ENCODE data around the gene MCUR1. TPM values are rescaled to one million over a fixed set of nuclear protein-coding genes. Genes with fewer than 3 reads are reported as not detected.

The MCUR1 gene
- total RNA-seq, 1 experiment from 2014 or later = 35.4 TPM

GRCh38 chr6:13838616-13839015 lies 24.3 kb upstream of the MCUR1 start:
- H3K27ac ChIP-seq (ENCODE audit: insufficient read length, low read depth, low read length) = no peak overlapping the region
- no peak overlapping the region for H2BK5ac ChIP-seq (ENCODE audit: insufficient read length, low read length)
- no peak overlapping the region for H4K8ac ChIP-seq (replicated peaks; ENCODE audit: insufficient read length, low read depth, low read length)
- no peak for DNase-seq
- H2BK120ac ChIP-seq (ENCODE audit: low read depth, low read length, poor library complexity, severe bottlenecking) = no peak overlapping the region
- no peak overlapping the region for H2AK5ac ChIP-seq (ENCODE audit: insufficient read length, low read length)
- no peak overlapping the region for H2BK15ac ChIP-seq (ENCODE audit: low read depth, low read length)
- Mint-ChIP-seq H3K27ac (no peak overlapping the region), H3K9me3 (peaks cover 0 to 5% of the 10 kb centered on the region in 2 experiments; a peak in 1 of 5 replicates), H3K4me3 (no peak overlapping the region), H3K27me3 (ENCODE audit: low read depth) (peaks cover 2% of the 10 kb centered on the region; the same call in 1 of the 2 replicates), H3K36me3 (ENCODE audit: insufficient read depth in 1 of 3, low read depth in 3 of 3) (no peaks in the 10 kb centered on the region; a peak in 1 of 7 replicates), H3K4me1 (peaks cover 14% of the 10 kb centered on the region in 2 experiments)
- no CpG with 5 or more reads among the region's 3 CpGs for WGBS (ENCODE audit: extremely low coverage, insufficient read length, low lambda C conversion rate)
- H3K14ac ChIP-seq (ENCODE audit: insufficient read depth, low read length) = no peak overlapping the region
- no peak overlapping the region for H3K56ac ChIP-seq (ENCODE audit: insufficient read length, low read depth, low read length)
- H2AFZ ChIP-seq (ENCODE audit: low read length) = no peak overlapping the region
- no peaks in the 10 kb centered on the region for H3K23me2 ChIP-seq (ENCODE audit: insufficient read length, low read depth, low read length, poor library complexity, severe bottlenecking)
- no peak overlapping the region for H3K9ac ChIP-seq (ENCODE audit: extremely low read depth, insufficient read length, low read length)
- no peak overlapping the region for H2BK12ac ChIP-seq (ENCODE audit: insufficient read length, low read depth, low read length)
- H3K23ac ChIP-seq (ENCODE audit: insufficient read length, low read depth, low read length) = no peak overlapping the region
- peaks cover 3% of the 10 kb centered on the region; the same call in 1 of the 2 replicates for H3K4me1 ChIP-seq (ENCODE audit: insufficient read depth, low read length)
- no peak overlapping the region for H4K5ac ChIP-seq (ENCODE audit: insufficient read length, low read depth, low read length)
- no peak overlapping the region for H3T11ph ChIP-seq (ENCODE audit: low read length)
- H2BK20ac ChIP-seq (ENCODE audit: low read depth, low read length, poor library complexity, severe bottlenecking) = no peak overlapping the region
- H4K91ac ChIP-seq (ENCODE audit: insufficient read length, low read depth, low read length) = no peak overlapping the region
- no peaks in the 10 kb centered on the region for H3K9me3 ChIP-seq (ENCODE audit: control insufficient read depth, low read depth, low read length)
- no peak overlapping the region for H3K4ac ChIP-seq (ENCODE audit: low read depth, low read length)
- H3K27me3 ChIP-seq (ENCODE audit: insufficient read depth, low read length) = no peaks in the 10 kb centered on the region
- no peak for TF ChIP-seq CTCF (conservative IDR thresholded peaks at IDR 0.05)
- H3K4me2 ChIP-seq (ENCODE audit: insufficient read depth, insufficient read length, low read length) = no peak overlapping the region
- H3K18ac ChIP-seq (ENCODE audit: insufficient read length, low read depth, low read length) = no peak overlapping the region
- no peaks in the 10 kb centered on the region for H3K79me1 ChIP-seq (ENCODE audit: insufficient read depth, low read depth, low read length, poor library complexity, severe bottlenecking)
- no peaks in the 10 kb centered on the region for H3K79me2 ChIP-seq (ENCODE audit: insufficient read depth, low read length)
- H4K20me1 ChIP-seq (ENCODE audit: control insufficient read depth, insufficient read depth, insufficient read length) = no peaks in the 10 kb centered on the region
